Progenitor cell of endocrine pancreas (in vitro differentiated cells): ENCODE measurements around the gene SNX32. TPM values are rescaled to one million over a fixed set of nuclear protein-coding genes. Genes with fewer than 3 reads are reported as not detected.
A peak's percentile ranks its signal among the peaks of the same experiment; 100 is the strongest.

ENCODE experiments used
- DNase-seq: peaks from one replicate; pipeline ENCODE4 v3.0.0; 2021; ENCODE audit warnings: low spot score; ENCODE audit not compliant: unreplicated experiment
- H3K27ac Mint-ChIP-seq: 2 replicates; pipeline ENCODE4 v1.8.0; 2021; ENCODE audit warnings: mild to moderate bottlenecking, moderate library complexity, mixed read lengths
- H3K27me3 Mint-ChIP-seq: 2 replicates; pipeline ENCODE4 v1.8.0; 2021; ENCODE audit warnings: mixed read lengths
- H3K36me3 Mint-ChIP-seq: 2 replicates; pipeline ENCODE4 v1.8.0; 2022; ENCODE audit warnings: mixed read lengths; ENCODE audit not compliant: insufficient read depth
- H3K4me1 Mint-ChIP-seq: 2 replicates; pipeline ENCODE4 v1.8.0; 2021; ENCODE audit warnings: low read depth, mixed read lengths
- H3K4me3 Mint-ChIP-seq: 2 replicates; pipeline ENCODE4 v1.8.0; 2021; ENCODE audit warnings: low read depth, mild to moderate bottlenecking, moderate library complexity, mixed read lengths
- H3K9me3 Mint-ChIP-seq: 2 replicates; pipeline ENCODE4 v1.8.0; 2021; ENCODE audit warnings: low read depth, mixed read lengths
- total RNA-seq: library from RNA; stranded (reverse); gene quantifications from 2 replicates; pipeline ENCODE4 v1.2.1, GENCODE V29; 2021
- TF ChIP-seq, protein P1 (sequence below): fragments of 200-600 bp; sonication (generic); IDR thresholded peaks from one replicate; pipeline ENCODE4 v1.5.0; 2021; ENCODE audit warnings: antibody characterized with exemption, mild to moderate bottlenecking; ENCODE audit not compliant: unreplicated experiment

Gene SNX32
- total RNA-seq, 1 donor from 2014 or later: 4.6 TPM

DNA sequence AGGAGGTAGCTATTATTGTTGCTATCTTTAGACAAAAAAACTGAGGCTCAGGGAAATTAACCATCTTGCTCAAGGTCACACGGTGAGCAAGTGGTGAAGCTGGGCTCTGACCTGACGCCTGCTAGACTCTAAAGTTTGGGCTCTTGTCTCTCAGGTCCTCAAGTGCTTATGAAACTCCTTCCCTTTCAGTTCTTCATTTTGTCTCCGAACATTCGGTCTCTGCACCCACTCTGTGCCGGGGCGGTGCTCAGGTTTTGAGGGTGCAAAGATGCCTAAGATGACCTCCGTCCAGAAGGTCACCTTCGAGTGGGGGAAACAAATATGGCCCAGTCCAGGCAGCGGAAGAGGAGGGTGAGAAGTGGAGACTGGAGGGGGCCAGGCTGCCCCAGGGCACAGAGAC lies 30.9 kb upstream of the SNX32 start:
- Mint-ChIP-seq H3K36me3 (no peaks in the 10 kb centered on the region), H3K9me3 (no peaks in the 10 kb centered on the region), H3K4me3 (no peak overlapping the region), H3K4me1 (no peaks in the 10 kb centered on the region), H3K27ac (no peak overlapping the region), H3K27me3 (peaks cover 20% of the 10 kb centered on the region)
- TF ChIP-seq, protein P1, sequence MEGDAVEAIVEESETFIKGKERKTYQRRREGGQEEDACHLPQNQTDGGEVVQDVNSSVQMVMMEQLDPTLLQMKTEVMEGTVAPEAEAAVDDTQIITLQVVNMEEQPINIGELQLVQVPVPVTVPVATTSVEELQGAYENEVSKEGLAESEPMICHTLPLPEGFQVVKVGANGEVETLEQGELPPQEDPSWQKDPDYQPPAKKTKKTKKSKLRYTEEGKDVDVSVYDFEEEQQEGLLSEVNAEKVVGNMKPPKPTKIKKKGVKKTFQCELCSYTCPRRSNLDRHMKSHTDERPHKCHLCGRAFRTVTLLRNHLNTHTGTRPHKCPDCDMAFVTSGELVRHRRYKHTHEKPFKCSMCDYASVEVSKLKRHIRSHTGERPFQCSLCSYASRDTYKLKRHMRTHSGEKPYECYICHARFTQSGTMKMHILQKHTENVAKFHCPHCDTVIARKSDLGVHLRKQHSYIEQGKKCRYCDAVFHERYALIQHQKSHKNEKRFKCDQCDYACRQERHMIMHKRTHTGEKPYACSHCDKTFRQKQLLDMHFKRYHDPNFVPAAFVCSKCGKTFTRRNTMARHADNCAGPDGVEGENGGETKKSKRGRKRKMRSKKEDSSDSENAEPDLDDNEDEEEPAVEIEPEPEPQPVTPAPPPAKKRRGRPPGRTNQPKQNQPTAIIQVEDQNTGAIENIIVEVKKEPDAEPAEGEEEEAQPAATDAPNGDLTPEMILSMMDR: no peak
- DNase-seq: no peak

DNA sequence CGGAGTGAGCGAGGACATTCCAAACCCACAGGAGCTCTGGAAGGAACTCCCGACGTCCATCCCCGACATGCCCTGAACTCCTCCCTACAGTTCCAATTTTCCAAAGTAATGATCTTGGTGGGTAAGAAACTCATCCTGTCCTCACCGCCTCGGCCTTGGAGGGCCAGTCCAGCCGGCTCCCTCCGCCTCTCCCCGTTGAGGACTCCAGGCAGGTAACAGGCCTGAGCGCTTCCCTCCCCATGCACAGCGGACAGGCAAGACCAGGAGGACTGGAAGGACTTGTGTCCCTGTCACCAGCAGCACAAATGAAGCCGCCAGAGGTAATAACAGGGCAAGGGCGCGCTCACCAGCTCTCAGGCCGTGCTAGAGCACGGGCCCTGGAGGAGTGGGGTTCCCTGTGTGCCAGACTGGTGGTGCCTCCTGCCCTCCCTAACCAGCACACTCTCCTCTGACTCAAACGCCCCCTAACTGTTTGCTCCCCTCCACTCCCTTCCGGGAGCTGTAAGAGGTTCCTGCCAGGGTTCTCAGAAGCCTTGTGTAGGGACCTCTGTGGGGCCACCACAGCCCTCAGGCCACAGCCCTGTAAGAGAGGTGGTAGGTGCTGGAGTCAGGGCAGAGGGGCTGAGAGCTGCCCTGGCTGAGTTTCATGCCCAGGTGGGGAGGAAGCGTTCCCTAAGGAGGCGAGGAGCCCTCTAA lies 29.8 kb upstream of the SNX32 start:
- DNase-seq: no peak
- no peaks in the 10 kb centered on the region for H3K9me3 Mint-ChIP-seq
- H3K4me1 Mint-ChIP-seq: no peaks in the 10 kb centered on the region
- H3K4me3 Mint-ChIP-seq: no peak overlapping the region
- TF ChIP-seq, protein P1: no peak
- peaks cover 24% of the 10 kb centered on the region for H3K27me3 Mint-ChIP-seq
- peak overlapping the region; percentile 23 for H3K27ac Mint-ChIP-seq
- no peaks in the 10 kb centered on the region for H3K36me3 Mint-ChIP-seq

DNA sequence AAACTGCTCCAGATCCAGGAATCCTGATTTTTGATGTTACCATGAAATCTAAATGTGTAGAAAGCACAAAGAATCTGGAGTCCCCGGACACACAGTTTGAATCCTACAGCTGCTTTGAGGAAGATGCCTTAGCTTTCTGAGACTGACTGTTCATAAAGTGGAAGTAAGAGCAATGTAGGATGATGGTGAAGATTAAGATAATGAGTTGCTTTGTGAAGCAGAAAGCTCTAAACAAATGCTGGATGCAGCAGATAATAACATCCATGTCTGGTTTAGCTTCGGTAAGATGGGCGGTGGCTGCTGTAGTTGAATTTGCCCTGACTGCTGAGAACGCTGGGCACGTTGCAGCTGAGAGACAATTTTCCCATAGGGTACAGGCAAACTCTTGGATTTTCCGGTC lies 26.8 kb upstream of the SNX32 start:
- H3K4me1 Mint-ChIP-seq: no peaks in the 10 kb centered on the region
- no peak overlapping the region for H3K27ac Mint-ChIP-seq
- no peak for DNase-seq
- no peaks in the 10 kb centered on the region for H3K9me3 Mint-ChIP-seq
- H3K36me3 Mint-ChIP-seq: no peaks in the 10 kb centered on the region
- H3K4me3 Mint-ChIP-seq: no peak overlapping the region
- peaks cover 22% of the 10 kb centered on the region for H3K27me3 Mint-ChIP-seq
- TF ChIP-seq, protein P1: no peak

DNA sequence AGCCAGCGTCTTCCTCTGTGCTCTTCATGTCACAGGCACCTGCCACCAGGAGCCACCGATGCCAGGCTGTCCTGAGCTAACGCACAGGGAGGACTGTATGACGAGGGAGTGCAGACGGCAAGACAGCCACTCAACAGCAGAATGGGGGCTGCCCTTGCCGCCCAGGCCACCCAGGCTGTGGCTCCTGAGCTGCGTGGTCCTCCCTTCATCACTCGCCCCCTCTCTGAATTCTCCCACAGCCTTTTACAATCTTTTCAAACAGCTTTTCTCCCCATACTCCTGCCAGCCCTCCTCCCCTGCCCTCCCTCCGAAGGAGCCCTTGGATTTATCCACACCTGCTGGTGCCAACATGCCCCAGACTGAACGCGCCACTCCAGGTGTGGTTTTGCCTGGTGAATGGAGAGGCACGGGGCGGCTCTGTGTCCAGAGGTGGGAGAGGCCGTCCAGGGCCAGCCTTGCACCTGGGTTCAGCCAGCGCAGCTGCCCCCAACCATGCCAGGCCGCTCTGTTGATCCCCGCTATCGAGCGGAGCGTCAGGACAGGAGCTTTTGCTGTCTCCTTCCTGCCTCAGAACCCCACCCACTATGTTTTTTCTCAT lies 24.9 kb upstream of the SNX32 start:
- Mint-ChIP-seq H3K9me3 (no peaks in the 10 kb centered on the region), H3K36me3 (peaks cover 2% of the 10 kb centered on the region), H3K4me1 (peaks cover 2% of the 10 kb centered on the region), H3K27me3 (peaks cover 11% of the 10 kb centered on the region), H3K27ac (no peak overlapping the region), H3K4me3 (no peak overlapping the region)
- TF ChIP-seq, protein P1: no peak
- DNase-seq: no peak

DNA sequence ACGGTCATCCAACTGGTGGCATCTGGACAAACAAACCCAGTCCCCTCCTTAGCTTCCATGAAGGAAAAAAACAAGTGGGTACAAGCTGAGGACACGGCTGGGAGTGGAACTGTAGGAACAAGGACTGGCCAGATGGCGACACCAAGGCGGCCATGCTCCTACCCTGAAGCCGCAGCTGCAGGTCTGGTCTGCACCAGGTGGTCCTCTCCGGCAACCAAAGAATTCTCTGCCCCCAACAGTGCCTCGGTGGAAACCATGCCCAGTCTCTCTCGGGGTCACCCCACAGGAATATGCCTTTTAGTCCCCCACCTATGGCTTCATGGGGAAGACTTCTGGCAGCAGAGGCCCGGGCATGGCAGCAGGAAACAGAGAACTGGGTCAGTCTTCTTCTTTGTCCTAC lies 24.3 kb upstream of the SNX32 start:
- Mint-ChIP-seq H3K27ac (no peak overlapping the region), H3K9me3 (no peaks in the 10 kb centered on the region), H3K36me3 (peaks cover 3% of the 10 kb centered on the region), H3K4me1 (peaks cover 5% of the 10 kb centered on the region), H3K27me3 (peaks cover 9% of the 10 kb centered on the region), H3K4me3 (no peak overlapping the region)
- DNase-seq: no peak
- TF ChIP-seq, protein P1: no peak
